Neural progenitor cell (in vitro differentiated cells): ENCODE data around the gene CCDC126. TPM values are rescaled to one million over a fixed set of nuclear protein-coding genes. Genes with fewer than 3 reads are reported as not detected.

Source experiments
- DNase-seq: peaks from one replicate; pipeline ENCODE4 v3.0.0-alpha.2; 2016; ENCODE audit warnings: low spot score
- H2AFZ ChIP-seq: fragments of 200-600 bp; sonication (generic); replicated peaks from 2 replicates; pipeline ENCODE4 v1.6.1; 2016; ENCODE audit warnings: antibody characterized with exemption
- H3F3A ChIP-seq: fragments of 200-600 bp; sonication (generic); 2 replicates; pipeline ENCODE4 v1.6.1; 2016; ENCODE audit warnings: antibody characterized with exemption, low read depth
- H3K27ac ChIP-seq: fragments of 200-600 bp; sonication (generic); 2 replicates; pipeline ENCODE4 v1.5.1; 2016; ENCODE audit warnings: mild to moderate bottlenecking
- H3K27me3 ChIP-seq: fragments of 200-600 bp; sonication (generic); 2 replicates; pipeline ENCODE4 v1.6.1; 2016; ENCODE audit warnings: mild to moderate bottlenecking, moderate library complexity
- H3K36me3 ChIP-seq: fragments of 200-600 bp; sonication (generic); 2 replicates; pipeline ENCODE4 v1.5.1; 2016
- H3K4me1 ChIP-seq: fragments of 200-600 bp; sonication (generic); 2 replicates; pipeline ENCODE4 v1.6.1; 2016; ENCODE audit warnings: mixed run types
- H3K4me2 ChIP-seq: fragments of 200-600 bp; sonication (generic); 2 replicates; pipeline ENCODE4 v1.6.1; 2016
- H3K4me3 ChIP-seq: fragments of 200-600 bp; sonication (generic); 2 replicates; pipeline ENCODE4 v1.5.1; 2016
- H3K79me2 ChIP-seq: fragments of 200-600 bp; sonication (generic); 2 replicates; pipeline ENCODE4 v1.6.1; 2016; ENCODE audit warnings: low read depth
- H3K9ac ChIP-seq: fragments of 200-600 bp; sonication (generic); 2 replicates; pipeline ENCODE4 v1.6.1; 2016
- H3K9me3 ChIP-seq: fragments of 200-600 bp; sonication (generic); 2 replicates; pipeline ENCODE4 v1.5.1; 2016; ENCODE audit warnings: low read depth
- H4K20me1 ChIP-seq: fragments of 200-600 bp; sonication (generic); 2 replicates; pipeline ENCODE4 v1.6.1; 2016; ENCODE audit warnings: low read depth
- H3K27ac Mint-ChIP-seq: 3 replicates; pipeline ENCODE4 v1.8.0; 2021; ENCODE audit warnings: mixed read lengths
- H3K27me3 Mint-ChIP-seq: 2 replicates; pipeline ENCODE4 v1.8.0; 2022; ENCODE audit warnings: low read depth, mild to moderate bottlenecking, inconsistent platforms, moderate library complexity, mixed read lengths; ENCODE audit not compliant: insufficient read depth
- H3K36me3 Mint-ChIP-seq: 3 replicates; pipeline ENCODE4 v1.8.0; 2021; ENCODE audit warnings: mixed read lengths
- H3K4me1 Mint-ChIP-seq: 3 replicates; pipeline ENCODE4 v1.8.0; 2021; ENCODE audit warnings: mixed read lengths
- H3K4me3 Mint-ChIP-seq: 3 replicates; pipeline ENCODE4 v1.8.0; 2021; ENCODE audit warnings: mild to moderate bottlenecking, moderate library complexity, mixed read lengths
- H3K9me3 Mint-ChIP-seq: 3 replicates; pipeline ENCODE4 v1.8.0; 2020; ENCODE audit warnings: mixed read lengths
- CTCF ChIP-seq: fragments of 200-600 bp; sonication (generic); IDR thresholded peaks from 2 replicates; pipeline ENCODE4 v1.5.1; 2017; ENCODE audit warnings: antibody characterized with exemption, mild to moderate bottlenecking
- EZH2 ChIP-seq: fragments of 200-600 bp; sonication (generic); IDR thresholded peaks from 2 replicates; pipeline ENCODE4 v1.6.1; 2017; ENCODE audit warnings: antibody characterized with exemption, mild to moderate bottlenecking, moderate library complexity
- EZH2phosphoT487 ChIP-seq: fragments of 200-600 bp; sonication (generic); IDR thresholded peaks from 2 replicates; pipeline ENCODE4 v1.6.1; 2017; ENCODE audit warnings: antibody characterized with exemption
- total RNA-seq: library from RNA; depleted of rRNA; stranded (reverse); fragments of >200 nt; gene quantifications from 2 replicates; pipeline ENCODE4 v1.2.3, GENCODE V29; 2015; ENCODE audit warnings: low replicate concordance

Gene CCDC126
- total RNA-seq, 1 donor from 2014 or later = 23.8 TPM

GRCh38 chr7:23662124-23662983 lies 65.2 kb downstream of the CCDC126 start:
- Mint-ChIP-seq H3K4me3 (no peak overlapping the region), H3K27me3 (no peaks in the 10 kb centered on the region), H3K9me3 (peaks cover 17% of the 10 kb centered on the region), H3K27ac (peak overlapping the region; percentile 80), H3K4me1 (peaks cover 12% of the 10 kb centered on the region), H3K36me3 (no peaks in the 10 kb centered on the region)
- Histone ChIP-seq H3K27ac (peak overlapping the region; percentile 46), H3K27me3 (no peaks in the 10 kb centered on the region), H3F3A (peaks cover 12% of the 10 kb centered on the region), H4K20me1 (no peaks in the 10 kb centered on the region), H3K9ac (no peak overlapping the region), H3K79me2 (no peaks in the 10 kb centered on the region), H3K9me3 (no peaks in the 10 kb centered on the region), H3K36me3 (no peaks in the 10 kb centered on the region), H3K4me2 (peak overlapping the region; percentile 24), H2AFZ (peak overlapping the region; percentile 82), H3K4me3 (no peak overlapping the region), H3K4me1 (peaks cover 32% of the 10 kb centered on the region)
- no peak for TF ChIP-seq EZH2
- TF ChIP-seq EZH2phosphoT487 = no peak
- TF ChIP-seq CTCF = no peak
- DNase-seq = peak; percentile 42

- Histone ChIP-seq H2AFZ (peak overlapping the region; percentile 82), H3K79me2 (no peaks in the 10 kb centered on the region), H3K4me2 (peak overlapping the region; percentile 24), H3K9me3 (no peaks in the 10 kb centered on the region), H3K9ac (no peak overlapping the region), H3K4me3 (no peak overlapping the region), H3K4me1 (peaks cover 32% of the 10 kb centered on the region), H3K36me3 (no peaks in the 10 kb centered on the region), H3K27me3 (no peaks in the 10 kb centered on the region), H3K27ac (peak overlapping the region; percentile 46), H3F3A (peaks cover 12% of the 10 kb centered on the region), H4K20me1 (no peaks in the 10 kb centered on the region)
- Mint-ChIP-seq H3K36me3 (no peaks in the 10 kb centered on the region), H3K9me3 (peaks cover 17% of the 10 kb centered on the region), H3K4me3 (no peak overlapping the region), H3K4me1 (peaks cover 12% of the 10 kb centered on the region), H3K27me3 (no peaks in the 10 kb centered on the region), H3K27ac (peak overlapping the region; percentile 80)
- TF ChIP-seq CTCF (no peak), EZH2phosphoT487 (no peak), EZH2 (no peak)
- no peak for DNase-seq
These were observed 65.8 kb downstream of the CCDC126 start for GRCh38 chr7:23662984-23663313.

DNA sequence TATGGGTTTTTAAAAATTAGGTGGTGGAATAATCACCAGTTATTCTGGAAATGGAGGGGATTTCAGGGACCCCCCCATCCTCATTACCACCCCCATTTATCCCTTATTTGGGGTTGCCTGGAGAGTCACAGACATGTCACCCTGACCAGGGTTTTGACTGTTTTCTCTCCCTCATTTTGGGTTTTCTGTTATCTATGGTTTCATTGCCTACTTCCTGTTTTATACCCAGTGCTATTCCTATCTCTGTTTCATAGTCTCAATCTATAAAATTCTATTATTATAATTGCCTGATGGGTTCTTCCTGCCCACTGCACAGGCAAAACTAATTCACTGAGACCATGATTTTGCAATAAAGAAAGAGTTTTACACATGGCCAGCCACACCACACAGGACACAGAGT lies 66.9 kb downstream of the CCDC126 start:
- H4K20me1 ChIP-seq = no peaks in the 10 kb centered on the region
- H3K79me2 ChIP-seq = no peaks in the 10 kb centered on the region
- H3K9me3 ChIP-seq = no peaks in the 10 kb centered on the region
- H3K36me3 Mint-ChIP-seq = no peaks in the 10 kb centered on the region
- H3K4me3 Mint-ChIP-seq = no peak overlapping the region
- no peak for TF ChIP-seq EZH2
- no peak for TF ChIP-seq EZH2phosphoT487
- TF ChIP-seq CTCF = no peak
- H3K27me3 ChIP-seq = no peaks in the 10 kb centered on the region
- H3K4me1 Mint-ChIP-seq = peaks cover 12% of the 10 kb centered on the region
- H3F3A ChIP-seq = peaks cover 12% of the 10 kb centered on the region
- H3K27ac Mint-ChIP-seq = no peak overlapping the region
- no peak overlapping the region for H3K27ac ChIP-seq
- no peak for DNase-seq
- peaks cover 22% of the 10 kb centered on the region for H3K4me1 ChIP-seq
- H3K4me3 ChIP-seq = no peak overlapping the region
- H3K9ac ChIP-seq = no peak overlapping the region
- H3K4me2 ChIP-seq = no peak overlapping the region
- H2AFZ ChIP-seq = no peak overlapping the region
- H3K9me3 Mint-ChIP-seq = peaks cover 11% of the 10 kb centered on the region
- no peaks in the 10 kb centered on the region for H3K27me3 Mint-ChIP-seq
- no peaks in the 10 kb centered on the region for H3K36me3 ChIP-seq
